ENCODE data around the gene MBLAC2. TPM values are rescaled to one million over a fixed set of nuclear protein-coding genes. Genes with fewer than 3 reads are reported as not detected.

The MBLAC2 gene
- total RNA-seq, 4 donors from 2014 or later = 3.3 to 5.5 (median 4.7) TPM

DNA sequence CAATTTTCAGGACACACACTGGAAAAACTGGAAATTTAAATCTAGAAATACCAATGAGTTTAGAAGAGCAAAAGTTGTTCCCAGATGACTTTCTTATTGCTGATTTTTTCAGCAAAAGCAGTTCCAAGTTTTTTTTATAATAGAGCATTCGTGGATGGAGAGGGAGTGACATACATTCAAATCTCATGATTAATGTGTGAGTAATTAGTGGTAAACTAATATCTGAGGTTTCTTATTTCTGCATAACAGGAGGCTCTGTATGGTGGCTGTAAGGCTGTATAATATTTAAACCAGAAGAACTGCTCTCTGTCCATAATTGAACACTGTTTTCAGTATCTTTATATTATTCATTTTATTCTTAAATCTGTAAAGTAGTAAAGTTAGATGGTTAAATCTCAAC, 29.0 kb upstream of the MBLAC2 start:
- TF ChIP-seq CTCF (IDR thresholded peaks at IDR 0.05) = no peak
- DNase-seq (ENCODE audit: low spot score) = no peak
- no peak for ATAC-seq (ENCODE audit: low FRiP score)

- ATAC-seq (ENCODE audit: low FRiP score) (no peak), DNase-seq (ENCODE audit: low spot score) (no peak)
- TF ChIP-seq CTCF (IDR thresholded peaks at IDR 0.05) = no peak
These were observed 20.6 kb upstream of the MBLAC2 start for GRCh38 chr5:90495146-90495545.

GRCh38 chr5:90494043-90494442, 19.5 kb upstream of the MBLAC2 start:
- DNase-seq (ENCODE audit: low spot score) = no peak
- TF ChIP-seq CTCF (IDR thresholded peaks at IDR 0.05) = no peak
- no peak for ATAC-seq (ENCODE audit: low FRiP score)

- TF ChIP-seq CTCF (IDR thresholded peaks at IDR 0.05) = no peak
- ATAC-seq (ENCODE audit: low FRiP score) (no peak), DNase-seq (ENCODE audit: low spot score) (no peak)
These were observed 14.2 kb upstream of the MBLAC2 start for GRCh38 chr5:90488791-90489190.

DNA sequence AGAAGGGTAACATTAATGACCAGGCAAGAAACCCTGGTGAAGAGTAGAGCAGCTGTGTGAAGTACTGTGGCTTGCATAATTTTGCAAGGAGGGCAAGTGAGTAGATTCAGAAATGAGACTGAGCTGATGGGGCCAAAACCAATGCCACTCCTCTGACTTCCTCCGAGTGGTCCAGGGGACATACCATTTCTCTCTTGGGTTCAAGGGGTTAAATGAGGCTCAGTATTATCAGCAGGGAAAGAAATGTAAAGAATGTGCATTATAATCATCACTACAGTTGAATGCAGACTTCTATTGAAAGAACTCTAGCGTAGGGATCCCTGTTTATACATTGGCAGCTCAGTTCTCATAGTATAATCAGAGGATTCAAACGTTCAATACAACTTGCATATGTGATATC, 10.0 kb upstream of the MBLAC2 start:
- no peak for DNase-seq (ENCODE audit: low spot score)
- TF ChIP-seq CTCF (IDR thresholded peaks at IDR 0.05) = no peak
- ATAC-seq (ENCODE audit: low FRiP score) = no peak

GRCh38 chr5:90483206-90483605, 8.6 kb upstream of the MBLAC2 start:
- no peak for ATAC-seq (ENCODE audit: low FRiP score)
- DNase-seq (ENCODE audit: low spot score) = no peak
- TF ChIP-seq CTCF (IDR thresholded peaks at IDR 0.05) = no peak

DNA sequence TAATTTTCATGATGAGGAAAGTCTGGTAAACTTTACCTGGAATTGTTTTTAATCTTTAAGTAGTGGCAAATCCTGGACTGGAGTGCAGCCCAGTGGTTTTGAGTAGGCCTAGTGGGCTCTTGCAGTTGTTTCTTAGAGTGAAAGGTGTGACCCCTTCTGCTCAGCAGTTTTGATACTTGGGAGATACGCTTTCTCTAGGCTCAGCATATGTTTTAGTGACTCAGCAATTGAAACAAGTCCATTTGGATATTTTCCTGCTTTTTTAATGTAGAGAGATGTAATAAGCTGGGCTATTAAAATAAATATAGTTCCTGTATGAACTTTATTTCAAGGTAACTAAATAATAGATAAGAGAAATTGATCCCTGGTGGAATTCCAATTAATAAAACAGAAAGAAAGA, 6.1 kb upstream of the MBLAC2 start:
- ATAC-seq (ENCODE audit: low FRiP score) (no peak), DNase-seq (ENCODE audit: low spot score) (no peak)
- TF ChIP-seq CTCF (IDR thresholded peaks at IDR 0.05) = no peak

All from omental fat pad (tissue), 4 donors.